ENCODE data around the gene RASA2. TPM values are rescaled to one million over a fixed set of nuclear protein-coding genes. Genes with fewer than 3 reads are reported as not detected.

RASA2 gene
- polyA plus RNA-seq, 1 donor (not counting 4 experiments of a cell fraction or from before 2014, with no cell fraction given) = 10.3 TPM

GRCh38 chr3:141650783-141651182 is 164.0 kb downstream of the RASA2 start:
- H2AFZ ChIP-seq (ENCODE audit: control insufficient read depth, low read length) = no peak overlapping the region
- H3K9me3 ChIP-seq (ENCODE audit: control insufficient read depth, low read depth, low read length) = no peaks in the 10 kb centered on the region
- DNase-seq (ENCODE audit: low read depth, low spot score) (no peak), FAIRE-seq (no peak)
- H3K4me1 ChIP-seq (ENCODE audit: control insufficient read depth, extremely low read depth, insufficient read depth, low read length) = no peaks in the 10 kb centered on the region
- no peak overlapping the region for H3K4me3 ChIP-seq (ENCODE audit: control insufficient read depth in 2 of 3, extremely low read depth in 1 of 3, insufficient read depth in 2 of 3, low read depth in 1 of 3, low read length in 3 of 3)
- H3K79me2 ChIP-seq (ENCODE audit: control insufficient read depth, insufficient read depth, low read length) = no peaks in the 10 kb centered on the region
- no peak for TF ChIP-seq EZH2 (IDR thresholded peaks at IDR 0.05; ENCODE audit: low read length)
- TF ChIP-seq CTCF (optimal IDR thresholded peaks at IDR 0.05 in 1 of 3, IDR thresholded peaks at IDR 0.05 in 1 of 3, conservative IDR thresholded peaks at IDR 0.05 in 1 of 3; ENCODE audit: extremely low read depth in 1 of 3, insufficient read depth in 2 of 3, low read length in 3 of 3) = no peak
- H3K27ac ChIP-seq (ENCODE audit: control insufficient read depth, insufficient read depth, low read length) = no peak overlapping the region
- peaks cover 3% of the 10 kb centered on the region for H3K27me3 ChIP-seq (ENCODE audit: control insufficient read depth, extremely low read depth, insufficient read depth, low read length)
- no peaks in the 10 kb centered on the region for H4K20me1 ChIP-seq (ENCODE audit: control insufficient read depth, extremely low read depth, insufficient read depth, low read length)
- H3K9ac ChIP-seq (ENCODE audit: control insufficient read depth, extremely low read depth, insufficient read depth, low read length) = no peak overlapping the region
- dilution Hi-C loops (cut with MboI; ENCODE audit: extremely low pct_ligation_motif_present, low sequenced_read_pairs) = no loop called here
- H3K9me1 ChIP-seq (ENCODE audit: control insufficient read depth, extremely low read depth, insufficient read depth, low read length) = no peaks in the 10 kb centered on the region
- no peak overlapping the region for H3K4me2 ChIP-seq (ENCODE audit: control insufficient read depth, extremely low read depth, insufficient read depth, low read depth, low read length)
- H3K36me3 ChIP-seq (ENCODE audit: control insufficient read depth in 2 of 2, extremely low read depth in 1 of 2, insufficient read depth in 2 of 2, low read length in 2 of 2) = no peaks in the 10 kb centered on the region

- Histone ChIP-seq H3K4me2 (ENCODE audit: control insufficient read depth, extremely low read depth, insufficient read depth, low read depth, low read length) (no peak overlapping the region), H2AFZ (ENCODE audit: control insufficient read depth, low read length) (no peak overlapping the region), H4K20me1 (ENCODE audit: control insufficient read depth, extremely low read depth, insufficient read depth, low read length) (no peaks in the 10 kb centered on the region), H3K9ac (ENCODE audit: control insufficient read depth, extremely low read depth, insufficient read depth, low read length) (no peak overlapping the region), H3K4me3 (ENCODE audit: control insufficient read depth in 2 of 3, extremely low read depth in 1 of 3, insufficient read depth in 2 of 3, low read depth in 1 of 3, low read length in 3 of 3) (no peak overlapping the region), H3K9me1 (ENCODE audit: control insufficient read depth, extremely low read depth, insufficient read depth, low read length) (no peaks in the 10 kb centered on the region), H3K36me3 (ENCODE audit: control insufficient read depth in 2 of 2, extremely low read depth in 1 of 2, insufficient read depth in 2 of 2, low read length in 2 of 2) (no peaks in the 10 kb centered on the region), H3K27ac (ENCODE audit: control insufficient read depth, insufficient read depth, low read length) (no peak overlapping the region), H3K79me2 (ENCODE audit: control insufficient read depth, insufficient read depth, low read length) (no peaks in the 10 kb centered on the region), H3K27me3 (ENCODE audit: control insufficient read depth, extremely low read depth, insufficient read depth, low read length) (peaks cover 3% of the 10 kb centered on the region), H3K9me3 (ENCODE audit: control insufficient read depth, low read depth, low read length) (no peaks in the 10 kb centered on the region), H3K4me1 (ENCODE audit: control insufficient read depth, extremely low read depth, insufficient read depth, low read length) (no peaks in the 10 kb centered on the region)
- no peak for TF ChIP-seq EZH2 (IDR thresholded peaks at IDR 0.05; ENCODE audit: low read length)
- no peak for TF ChIP-seq CTCF (optimal IDR thresholded peaks at IDR 0.05 in 1 of 3, IDR thresholded peaks at IDR 0.05 in 1 of 3, conservative IDR thresholded peaks at IDR 0.05 in 1 of 3; ENCODE audit: extremely low read depth in 1 of 3, insufficient read depth in 2 of 3, low read length in 3 of 3)
- no peak for FAIRE-seq
- dilution Hi-C loops (cut with MboI; ENCODE audit: extremely low pct_ligation_motif_present, low sequenced_read_pairs) = no loop called here
- no peak for DNase-seq (ENCODE audit: low read depth, low spot score)
Observed at GRCh38 chr3:141651409-141651808, 164.6 kb downstream of the RASA2 start.
